Right ventricle myocardium inferior (tissue), 1 donor: ENCODE data around the gene DCP1B. TPM values are rescaled to one million over a fixed set of nuclear protein-coding genes. Genes with fewer than 3 reads are reported as not detected.

Source experiments
- ATAC-seq: fragments of 200-7000 bp; cut with Tn5 transposase; one replicate; pipeline ENCODE4 v1.9.1; 2020; ENCODE audit warnings: mild to moderate bottlenecking, moderate library complexity
- DNase-seq: peaks from one replicate; pipeline ENCODE4 v3.0.0; 2021; ENCODE audit errors: missing footprints
- intact Hi-C: fragments of 100-400 bp; cut with DNase I; formaldehyde crosslinking; loops from one replicate; pipeline ENCODE4 v1.11.0; 2022
- long read RNA-seq: library from polyadenylated mRNA; unstranded; transcript quantifications from one replicate; pipeline ENCODE4 v2.0.0, GENCODE V29; 2021
- total RNA-seq: library from RNA; stranded (reverse); fragmentation: NEBNext Ultra II Directional; extraction: Animal tissue kit (Norgen Biotek cat#: 25700); gene quantifications from one replicate; pipeline ENCODE4 v1.2.1, GENCODE V29; 2021
- donor health status: DM: no; HTN: yes; CAD: no; lungs with severe emphysema.

The DCP1B gene
- total RNA-seq: 2.4 TPM
- long read RNA-seq, partial matches to known transcripts: 0 of 2 reads
- long read RNA-seq, other reads (novel, unspliced or antisense): 1 of 2 reads

- ATAC-seq (peak; percentile 99), DNase-seq (peak; percentile 97)
- intact Hi-C loops: no loop called here
Measured at GRCh38 chr12:2004113-2004929, at the start of gene DCP1B. Gene DCP1B, minus strand, starts transcription at chr12:2004457. Its CDS starts 26 bp downstream, at chr12:2004431.

GRCh38 chr12:2053691-2054090 is 49.4 kb upstream of the DCP1B start:
- DNase-seq (no peak), ATAC-seq (no peak)
- intact Hi-C loops: loop anchor here (5.0 kb wide), 1 partner anchor 81 kb away; no protein-coding TSS in a partner anchor

GRCh38 chr12:2052826-2053678 is 48.8 kb upstream of the DCP1B start, which contains the start of gene CACNA1C:
Gene CACNA1C, plus strand, starts transcription at chr12:2052987. Its CDS starts 576 bp downstream, at chr12:2053563.
- peak; percentile 75 for DNase-seq
- intact Hi-C loops: loop anchor here (1.0 to 5.0 kb wide), 2 partner anchors 81 to 221 kb away; no protein-coding TSS in a partner anchor
- ATAC-seq: peak; percentile 80

GRCh38 chr12:2051700-2052621 is 47.7 kb upstream of the DCP1B start:
- intact Hi-C loops: loop anchor here (1.0 to 5.0 kb wide), 2 partner anchors 80 to 222 kb away; no protein-coding TSS in a partner anchor
- DNase-seq (no peak), ATAC-seq (no peak)

GRCh38 chr12:2049604-2050540 is 45.6 kb upstream of the DCP1B start:
- intact Hi-C loops: loop anchor here (5.0 kb wide), 1 partner anchor 78 kb away; no protein-coding TSS in a partner anchor
- no peak for DNase-seq
- ATAC-seq: no peak

- no peak for ATAC-seq
- DNase-seq: no peak
- intact Hi-C loops: no loop called here
Measured at GRCh38 chr12:2047752-2048151, 43.5 kb upstream of the DCP1B start.

GRCh38 chr12:2046957-2047356 is 42.7 kb upstream of the DCP1B start:
- ATAC-seq (no peak), DNase-seq (no peak)
- intact Hi-C loops: no loop called here

- intact Hi-C loops: no loop called here
- peak; percentile 47 for ATAC-seq
- no peak for DNase-seq
Measured at GRCh38 chr12:2044165-2044564, 39.9 kb upstream of the DCP1B start.

- DNase-seq: no peak
- intact Hi-C loops: no loop called here
Measured at GRCh38 chr12:2043054-2043453, 38.8 kb upstream of the DCP1B start.

GRCh38 chr12:2039034-2039433 is 34.8 kb upstream of the DCP1B start:
- peak; percentile 56 for ATAC-seq
- intact Hi-C loops: loop anchor here (5.0 kb wide), 2 partner anchors 67 to 237 kb away; no protein-coding TSS in a partner anchor
- DNase-seq: no peak

More at GRCh38 chr12:2043054-2043453, 38.8 kb upstream of the DCP1B start:
- no peak for ATAC-seq

GRCh38 chr12:2035431-2036055 is 31.3 kb upstream of the DCP1B start:
- intact Hi-C loops: loop anchor here (5.0 kb wide), 2 partner anchors 63 to 233 kb away; no protein-coding TSS in a partner anchor
- ATAC-seq (no peak), DNase-seq (no peak)

GRCh38 chr12:2034633-2035430 is 30.6 kb upstream of the DCP1B start:
- intact Hi-C loops: loop anchor here (5.0 kb wide), 2 partner anchors 63 to 233 kb away; no protein-coding TSS in a partner anchor
- peak; percentile 81 for ATAC-seq

GRCh38 chr12:2032506-2032905 is 28.2 kb upstream of the DCP1B start:
- ATAC-seq (no peak), DNase-seq (no peak)
- intact Hi-C loops: no loop called here

More at GRCh38 chr12:2034633-2035430, 30.6 kb upstream of the DCP1B start:
- peak; percentile 94 for DNase-seq

- intact Hi-C loops: no loop called here
- DNase-seq: no peak
- no peak for ATAC-seq
Measured at GRCh38 chr12:2029851-2030250, 25.6 kb upstream of the DCP1B start.

- intact Hi-C loops: no loop called here
- DNase-seq (no peak), ATAC-seq (no peak)
Measured at GRCh38 chr12:2027351-2027750, 23.1 kb upstream of the DCP1B start.

GRCh38 chr12:2023365-2023764 is 19.1 kb upstream of the DCP1B start:
- ATAC-seq (no peak), DNase-seq (no peak)
- intact Hi-C loops: no loop called here
